Upper lobe of left lung (tissue), 6 donors: Measurements from ENCODE around the gene LUC7L3. TPM values are rescaled to one million over a fixed set of nuclear protein-coding genes. Genes with fewer than 3 reads are reported as not detected.

ENCODE experiments used
- ATAC-seq, 2 donors: fragments of 200-7000 bp; cut with Tn5 transposase; one replicate each; pipeline ENCODE4 v1.9.1; 2022; ENCODE audit warnings: mild to moderate bottlenecking in 2 of 2, moderate library complexity in 2 of 2; ENCODE audit not compliant: low FRiP score in 2 of 2
- DNase-seq, 2 donors: peaks; one replicate each; pipeline ENCODE4 v3.0.0-alpha.2; 2019 to 2020
- H3K27ac ChIP-seq, 4 donors: fragments of 200-600 bp; sonication (generic); one replicate each; pipeline ENCODE4 v1.5.1; 2016 to 2019
- H3K27me3 ChIP-seq, 4 donors: fragments of 200-600 bp; sonication (generic); one replicate each; pipeline ENCODE4 v1.5.1; 2017 to 2019
- H3K36me3 ChIP-seq, 4 donors: fragments of 200-600 bp; sonication (generic); one replicate each; pipeline ENCODE4 v1.5.1; 2016 to 2019
- H3K4me1 ChIP-seq, 4 donors: fragments of 200-600 bp; sonication (generic); one replicate each; pipeline ENCODE4 v1.5.1; 2018 to 2019
- H3K4me3 ChIP-seq, 4 donors: fragments of 200-600 bp; sonication (generic); one replicate each; pipeline ENCODE4 v1.5.1; 2017 to 2019; ENCODE audit warnings: mild to moderate bottlenecking in 2 of 4, moderate library complexity in 1 of 4
- H3K9me3 ChIP-seq, 4 donors: fragments of 200-600 bp; sonication (generic); one replicate each; pipeline ENCODE4 v1.5.1; 2018 to 2019
- EP300 ChIP-seq, 4 donors: sonication (generic); formaldehyde crosslinking; IDR thresholded peaks; one replicate each; pipeline ENCODE4 v1.5.1; 2017; ENCODE audit warnings: antibody characterized with exemption in 4 of 4, control low read depth in 2 of 4
- POLR2A ChIP-seq, 4 donors: fragments of 450-650 bp; IDR thresholded peaks; one replicate each; pipeline ENCODE4 v1.5.1; 2016 to 2017; ENCODE audit warnings: antibody characterized with exemption in 4 of 4, mild to moderate bottlenecking in 2 of 4
- POLR2AphosphoS5 ChIP-seq, 2 donors: sonication (generic); formaldehyde crosslinking; IDR thresholded peaks; one replicate each; pipeline ENCODE4 v1.5.1; 2017; ENCODE audit warnings: antibody characterized with exemption in 2 of 2
- WGBS, 2 donors: methylation state at CpG; one replicate each; pipeline ENCODE4 v1.1.5; 2017 to 2018; 5-methylcytosine and 5-hydroxymethylcytosine counted together
- total RNA-seq, 6 donors: library from RNA; depleted of rRNA in 4 of 6; stranded (reverse); fragments of >200 nt in 4 of 6; gene quantifications; one replicate each; pipeline versions ENCODE4 v1.1.0 to v1.2.1, GENCODE V29; 2016 to 2021
- TF ChIP-seq, protein P1 (sequence below), 6 experiments: fragments of 450-650 bp in 4 of 6; fragments of 200-600 bp in 2 of 6; sonication (generic) in 2 of 6; IDR thresholded peaks; one replicate each; pipeline ENCODE4 v1.5.1; 2016 to 2019; ENCODE audit warnings: antibody characterized with exemption in 6 of 6
- donor health status: DM: no; HTN: no; CAD: no; lungs with moderate emphysema.
- donor health status: DM: no; HTN: yes; CAD: no; lungs with severe emphysema.

Gene LUC7L3
- total RNA-seq, 6 donors from 2014 or later = 38.2 to 625 (median 91.4) TPM

DNA sequence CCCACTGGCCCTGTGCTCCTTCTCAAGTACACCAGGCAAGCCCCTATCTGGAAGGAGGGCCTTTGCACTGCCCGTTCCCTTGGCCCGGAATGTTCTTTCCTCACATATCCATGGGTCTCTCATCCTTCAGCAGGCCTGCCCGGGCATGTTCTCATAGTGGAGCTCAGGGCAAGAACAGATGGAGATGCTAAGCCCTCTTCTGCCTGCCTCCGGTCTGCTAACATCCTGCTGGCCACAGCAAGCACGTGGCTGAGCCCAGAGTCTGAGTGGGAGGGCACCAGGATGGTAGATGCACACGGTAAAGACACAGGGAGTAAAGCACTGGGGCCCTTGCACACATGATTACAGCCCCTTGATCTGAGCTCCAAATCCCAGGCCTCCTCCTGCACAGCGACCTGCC lies 67.7 kb downstream of the LUC7L3 start:
- Histone ChIP-seq H3K36me3 (no peaks in the 10 kb centered on the region), H3K9me3 (no peaks in the 10 kb centered on the region), H3K4me1 (peaks cover 0 to 6% (median 1%) of the 10 kb centered on the region in 4 donors), H3K4me3 (no peak overlapping the region), H3K27me3 (no peaks in the 10 kb centered on the region), H3K27ac (no peak overlapping the region)
- ATAC-seq = no peak
- DNase-seq = no peak
- 96% methylated on average over 7 of the region's 7 CpGs for WGBS, 2 donors
- TF ChIP-seq, protein P1, sequence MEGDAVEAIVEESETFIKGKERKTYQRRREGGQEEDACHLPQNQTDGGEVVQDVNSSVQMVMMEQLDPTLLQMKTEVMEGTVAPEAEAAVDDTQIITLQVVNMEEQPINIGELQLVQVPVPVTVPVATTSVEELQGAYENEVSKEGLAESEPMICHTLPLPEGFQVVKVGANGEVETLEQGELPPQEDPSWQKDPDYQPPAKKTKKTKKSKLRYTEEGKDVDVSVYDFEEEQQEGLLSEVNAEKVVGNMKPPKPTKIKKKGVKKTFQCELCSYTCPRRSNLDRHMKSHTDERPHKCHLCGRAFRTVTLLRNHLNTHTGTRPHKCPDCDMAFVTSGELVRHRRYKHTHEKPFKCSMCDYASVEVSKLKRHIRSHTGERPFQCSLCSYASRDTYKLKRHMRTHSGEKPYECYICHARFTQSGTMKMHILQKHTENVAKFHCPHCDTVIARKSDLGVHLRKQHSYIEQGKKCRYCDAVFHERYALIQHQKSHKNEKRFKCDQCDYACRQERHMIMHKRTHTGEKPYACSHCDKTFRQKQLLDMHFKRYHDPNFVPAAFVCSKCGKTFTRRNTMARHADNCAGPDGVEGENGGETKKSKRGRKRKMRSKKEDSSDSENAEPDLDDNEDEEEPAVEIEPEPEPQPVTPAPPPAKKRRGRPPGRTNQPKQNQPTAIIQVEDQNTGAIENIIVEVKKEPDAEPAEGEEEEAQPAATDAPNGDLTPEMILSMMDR (IDR thresholded peaks at IDR 0.05) = no peak
- TF ChIP-seq POLR2A (IDR thresholded peaks at IDR 0.05) (no peak), POLR2AphosphoS5 (IDR thresholded peaks at IDR 0.05) (no peak), EP300 (IDR thresholded peaks at IDR 0.05) (no peak)

DNA sequence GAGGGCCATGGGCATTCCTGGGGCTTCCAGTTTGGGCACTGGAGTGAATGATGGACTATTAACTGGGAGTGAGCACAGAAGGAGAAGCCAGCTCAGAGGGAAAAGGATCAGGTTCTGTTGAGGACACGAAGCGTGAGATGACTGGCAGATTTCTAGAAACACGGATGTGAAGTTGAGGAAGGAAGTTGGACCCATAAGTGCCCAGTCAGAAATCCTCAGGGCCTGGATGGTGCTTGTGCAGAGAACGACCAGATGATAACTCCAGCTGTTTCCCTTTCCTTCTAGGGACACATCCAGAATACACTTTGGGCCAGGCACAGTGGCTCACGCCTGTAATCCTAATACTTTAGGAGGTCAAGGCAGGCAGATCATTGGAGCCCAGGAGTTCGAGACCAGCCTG lies 71.2 kb downstream of the LUC7L3 start:
- TF ChIP-seq EP300 (IDR thresholded peaks at IDR 0.05) = no peak
- TF ChIP-seq POLR2A (IDR thresholded peaks at IDR 0.05) = peak in 1 of 4 donors; percentile 18
- Histone ChIP-seq H3K4me3 (no peak overlapping the region), H3K36me3 (no peaks in the 10 kb centered on the region), H3K4me1 (peaks cover 0 to 6% (median 1%) of the 10 kb centered on the region in 4 donors), H3K27ac (no peak overlapping the region), H3K9me3 (no peaks in the 10 kb centered on the region), H3K27me3 (no peaks in the 10 kb centered on the region)
- DNase-seq (no peak), ATAC-seq (no peak)
- WGBS, 2 donors = 37 to 52% methylated on average over 6 of the region's 6 CpGs

DNA sequence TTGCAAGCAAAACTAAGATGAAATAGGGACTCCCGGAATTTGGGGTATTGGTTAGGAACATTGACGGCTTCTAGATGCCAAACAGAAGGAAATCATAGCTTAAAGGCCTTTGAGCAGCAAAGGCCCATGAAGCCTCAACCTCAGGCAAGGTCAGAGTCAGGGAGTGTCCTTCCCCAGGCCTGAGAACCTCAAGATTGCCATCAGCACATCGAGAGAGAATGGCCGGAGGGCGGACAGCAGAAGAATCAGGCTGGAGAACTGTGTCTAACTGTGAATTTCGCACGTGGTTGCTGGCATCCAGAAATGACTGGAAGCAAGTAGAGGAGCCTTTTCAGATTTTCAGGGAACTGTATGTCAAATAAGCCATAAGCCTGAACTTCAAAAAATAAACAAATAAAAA lies 72.7 kb downstream of the LUC7L3 start:
- H3K27ac ChIP-seq = no peak overlapping the region
- DNase-seq = no peak
- no peaks in the 10 kb centered on the region for H3K4me1 ChIP-seq
- H3K36me3 ChIP-seq = no peaks in the 10 kb centered on the region
- WGBS, 2 donors = 93 to 94% methylated on average over 7 of the region's 7 CpGs
- no peaks in the 10 kb centered on the region for H3K9me3 ChIP-seq
- no peak for TF ChIP-seq POLR2AphosphoS5 (IDR thresholded peaks at IDR 0.05)
- no peak for TF ChIP-seq POLR2A (IDR thresholded peaks at IDR 0.05)
- no peak for TF ChIP-seq EP300 (IDR thresholded peaks at IDR 0.05)
- TF ChIP-seq, protein P1 (IDR thresholded peaks at IDR 0.05) = no peak
- no peak for ATAC-seq
- no peaks in the 10 kb centered on the region for H3K27me3 ChIP-seq
- no peak overlapping the region for H3K4me3 ChIP-seq

DNA sequence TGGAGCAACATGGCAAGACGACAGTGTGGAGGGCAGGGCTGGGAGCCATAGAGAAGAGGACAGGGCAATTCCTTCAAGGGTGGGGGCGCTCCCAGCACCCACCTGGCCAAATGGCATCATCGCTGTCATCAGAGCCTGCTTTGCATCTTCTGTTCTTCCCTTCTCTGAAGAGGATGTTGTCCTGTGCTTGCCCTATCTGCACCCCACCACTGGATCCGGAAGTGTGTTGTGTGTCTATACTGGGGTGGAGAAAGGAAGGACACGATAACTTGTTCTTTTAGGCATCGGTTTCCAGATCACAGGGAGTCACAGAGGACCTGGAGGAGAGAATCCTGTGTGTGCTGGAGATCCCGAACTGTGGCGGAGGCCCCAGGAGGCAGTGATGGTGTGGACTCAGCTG lies 73.6 kb downstream of the LUC7L3 start:
- WGBS, 2 donors = 92 to 94% methylated on average over 8 of the region's 8 CpGs
- no peak overlapping the region for H3K27ac ChIP-seq
- no peaks in the 10 kb centered on the region for H3K27me3 ChIP-seq
- no peaks in the 10 kb centered on the region for H3K9me3 ChIP-seq
- no peaks in the 10 kb centered on the region for H3K4me1 ChIP-seq
- no peak for DNase-seq
- no peaks in the 10 kb centered on the region for H3K36me3 ChIP-seq
- TF ChIP-seq POLR2A (IDR thresholded peaks at IDR 0.05) (no peak), EP300 (IDR thresholded peaks at IDR 0.05) (no peak), POLR2AphosphoS5 (IDR thresholded peaks at IDR 0.05) (no peak)
- TF ChIP-seq, protein P1 (IDR thresholded peaks at IDR 0.05) = no peak
- H3K4me3 ChIP-seq = no peak overlapping the region
- ATAC-seq = peak in 1 of 2 donors; percentile 12

DNA sequence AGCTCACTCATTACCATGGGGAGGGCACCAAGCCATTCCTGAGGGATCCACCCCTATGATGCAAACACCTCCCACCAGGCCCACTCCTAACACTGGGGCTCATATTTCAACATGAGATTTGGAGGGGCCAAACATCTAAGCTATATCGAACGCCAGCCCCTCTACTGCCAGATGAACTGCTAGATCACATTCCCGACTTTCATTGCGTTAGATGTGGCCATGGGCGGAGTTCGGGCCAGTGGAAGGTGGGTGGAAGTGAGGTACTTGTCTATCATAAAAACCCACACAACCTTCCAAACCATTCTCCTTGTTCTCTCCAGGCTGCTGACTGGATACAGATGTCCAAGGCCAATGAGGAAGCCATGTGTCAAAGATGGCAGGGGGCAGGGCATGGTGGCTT lies 75.0 kb downstream of the LUC7L3 start:
- no peak overlapping the region for H3K27ac ChIP-seq
- TF ChIP-seq, protein P1 (IDR thresholded peaks at IDR 0.05) = no peak
- TF ChIP-seq POLR2A (IDR thresholded peaks at IDR 0.05) = no peak
- no peak for TF ChIP-seq POLR2AphosphoS5 (IDR thresholded peaks at IDR 0.05)
- TF ChIP-seq EP300 (IDR thresholded peaks at IDR 0.05) = no peak
- DNase-seq = no peak
- H3K9me3 ChIP-seq = no peaks in the 10 kb centered on the region
- ATAC-seq = no peak
- no peaks in the 10 kb centered on the region for H3K27me3 ChIP-seq
- 84 to 88% methylated on average over 6 of the region's 6 CpGs for WGBS, 2 donors
- no peaks in the 10 kb centered on the region for H3K36me3 ChIP-seq
- H3K4me1 ChIP-seq = no peaks in the 10 kb centered on the region
- H3K4me3 ChIP-seq = no peak overlapping the region
